KMS-11 (cell line): Measurements from ENCODE around the gene GNA12.

ENCODE experiments used
- H2AFZ ChIP-seq: fragments of 200-600 bp; sonication (generic); 2 replicates; pipeline ENCODE4 v1.6.1; 2016; ENCODE audit warnings: antibody characterized with exemption, mixed run types, low read depth
- H3K27ac ChIP-seq: fragments of 200-600 bp; sonication (generic); 2 replicates; pipeline ENCODE4 v1.6.1; 2016; ENCODE audit warnings: mild to moderate bottlenecking, mixed run types
- H3K27me3 ChIP-seq: fragments of 200-600 bp; sonication (generic); 2 replicates; pipeline ENCODE4 v1.6.1; 2017; ENCODE audit warnings: mild to moderate bottlenecking, low read depth, mixed run types, moderate library complexity; ENCODE audit not compliant: insufficient read depth
- H3K36me3 ChIP-seq: fragments of 200-600 bp; sonication (generic); 2 replicates; pipeline ENCODE4 v1.6.1; 2017; ENCODE audit warnings: mild to moderate bottlenecking, mixed run types; ENCODE audit not compliant: insufficient read depth
- H3K4me1 ChIP-seq: fragments of 200-600 bp; sonication (generic); 2 replicates; pipeline ENCODE4 v1.6.1; 2016; ENCODE audit warnings: mild to moderate bottlenecking, low read depth, mixed run types; ENCODE audit not compliant: poor library complexity, severe bottlenecking
- H3K4me2 ChIP-seq: fragments of 200-600 bp; sonication (generic); 2 replicates; pipeline ENCODE4 v1.7.0; 2016; ENCODE audit warnings: mild to moderate bottlenecking, mixed run types
- H3K4me3 ChIP-seq: fragments of 200-600 bp; sonication (generic); IDR thresholded peaks from 2 replicates; pipeline ENCODE4 v1.6.1; 2017; ENCODE audit warnings: low read depth, low read length, mixed read lengths; ENCODE audit not compliant: insufficient read depth
- H3K79me2 ChIP-seq: fragments of 200-600 bp; sonication (generic); 2 replicates; pipeline ENCODE4 v1.6.1; 2016; ENCODE audit warnings: low read depth, mixed run types; ENCODE audit not compliant: insufficient read depth
- H3K9ac ChIP-seq: fragments of 200-600 bp; sonication (generic); 2 replicates; pipeline ENCODE4 v1.6.1; 2016; ENCODE audit warnings: mild to moderate bottlenecking, mixed run types
- H4K20me1 ChIP-seq: fragments of 200-600 bp; sonication (generic); 2 replicates; pipeline ENCODE4 v1.6.1; 2016; ENCODE audit warnings: mild to moderate bottlenecking, mixed run types; ENCODE audit not compliant: insufficient read depth
- CTCF ChIP-seq: fragments of 200-600 bp; sonication (generic); conservative IDR thresholded peaks from 2 replicates; pipeline ENCODE4 v1.6.1; 2017; ENCODE audit warnings: low read depth, mild to moderate bottlenecking, antibody characterized with exemption, low read length, moderate library complexity, mixed read lengths

GNA12 gene

DNA sequence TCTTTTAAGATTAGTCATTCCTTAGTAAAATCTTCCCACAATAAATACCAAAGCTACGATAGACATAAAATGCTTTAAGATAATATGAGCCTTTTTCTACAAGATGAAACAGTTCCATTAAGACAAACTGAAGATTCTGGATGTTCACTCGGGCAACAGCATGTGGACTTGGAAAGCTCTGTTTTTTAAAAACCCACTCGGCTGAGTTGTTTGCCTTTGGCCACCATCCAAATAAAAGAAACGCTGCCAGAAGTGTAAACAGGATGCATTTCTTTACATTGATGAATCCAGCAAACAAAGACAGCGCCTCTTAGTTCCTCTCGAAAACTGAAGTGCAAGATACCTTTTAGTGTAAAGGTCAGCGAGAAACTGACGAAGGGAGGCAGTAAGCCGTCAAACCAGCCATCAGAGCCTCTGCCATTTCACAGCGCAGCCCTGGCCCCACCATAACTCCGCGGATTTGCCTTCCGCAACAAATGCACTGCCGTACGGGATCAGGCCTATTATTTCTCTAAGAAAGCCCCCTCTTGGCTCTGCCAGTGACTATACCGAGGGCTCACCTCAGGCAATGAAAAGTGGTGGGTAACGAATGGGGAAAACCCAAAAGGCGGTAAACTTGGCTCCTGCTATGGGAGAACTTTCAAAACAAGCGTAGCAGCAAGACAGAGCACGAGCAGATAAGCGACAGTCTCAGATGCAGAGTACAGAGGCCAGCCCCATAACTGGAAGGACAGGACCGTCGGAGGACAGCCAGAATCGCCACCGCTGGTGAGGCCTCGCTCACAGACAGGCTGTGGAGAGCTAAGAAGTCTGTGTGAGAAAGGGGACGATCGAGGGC lies 41.4 kb downstream of the GNA12 start:
- H4K20me1 ChIP-seq = no peaks in the 10 kb centered on the region; the same call in 1 of the 2 replicates
- H3K27me3 ChIP-seq = no peaks in the 10 kb centered on the region
- H3K79me2 ChIP-seq = peaks cover 55% of the 10 kb centered on the region; the same call in 1 of the 2 replicates
- peaks cover 20% of the 10 kb centered on the region for H3K4me1 ChIP-seq
- H3K27ac ChIP-seq = no peak overlapping the region
- no peak for TF ChIP-seq CTCF
- H3K4me3 ChIP-seq = no peak overlapping the region
- H3K9ac ChIP-seq = no peak overlapping the region
- no peak overlapping the region for H3K4me2 ChIP-seq
- no peaks in the 10 kb centered on the region for H3K36me3 ChIP-seq
- H2AFZ ChIP-seq = no peak overlapping the region

- Histone ChIP-seq H2AFZ (no peak overlapping the region), H3K4me1 (peaks cover 20% of the 10 kb centered on the region), H3K27ac (no peak overlapping the region), H3K4me3 (no peak overlapping the region), H3K36me3 (no peaks in the 10 kb centered on the region), H3K79me2 (peaks cover 56% of the 10 kb centered on the region; the same call in 1 of the 2 replicates), H3K27me3 (no peaks in the 10 kb centered on the region), H4K20me1 (no peaks in the 10 kb centered on the region; the same call in 1 of the 2 replicates), H3K9ac (no peak overlapping the region), H3K4me2 (no peak overlapping the region)
- no peak for TF ChIP-seq CTCF
Observed at GRCh38 chr7:2802101-2802500, 42.0 kb downstream of the GNA12 start.

DNA sequence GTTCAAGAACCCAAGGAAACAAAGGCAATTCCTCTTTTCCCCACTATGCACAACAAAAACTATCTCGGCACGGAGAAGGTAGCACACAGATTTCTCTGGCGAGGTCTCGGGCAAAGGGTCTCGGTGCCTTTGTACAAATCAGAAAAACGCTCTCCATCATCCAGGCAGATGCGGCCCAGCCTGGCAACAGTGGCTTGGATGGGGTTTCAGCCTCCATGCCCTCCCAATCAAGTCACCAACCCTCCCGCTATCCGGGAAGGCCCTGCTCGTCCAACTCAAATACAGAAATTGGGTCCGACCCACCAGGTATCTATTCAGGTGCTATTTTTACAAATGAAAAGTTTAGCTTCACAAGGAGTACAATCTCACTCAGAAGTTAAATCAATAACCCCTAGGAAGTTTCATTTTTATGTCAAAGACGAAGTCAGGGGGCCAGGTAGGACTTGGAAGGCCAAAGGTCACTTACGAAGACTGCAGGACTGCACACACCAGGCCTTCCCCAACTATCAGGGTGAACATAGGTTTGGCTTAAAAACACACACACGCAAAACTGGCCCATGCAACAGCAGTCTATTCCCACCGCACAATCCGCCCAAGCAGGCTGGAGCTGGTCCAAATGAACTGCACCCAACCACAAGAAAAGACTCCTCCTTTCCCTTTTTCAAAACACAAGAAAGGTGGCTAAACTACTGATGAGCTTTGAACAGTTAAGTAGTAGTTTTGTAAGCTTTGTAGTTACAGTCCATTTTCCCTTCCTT lies 43.0 kb downstream of the GNA12 start:
- no peak for TF ChIP-seq CTCF
- peaks cover 56% of the 10 kb centered on the region; the same call in 1 of the 2 replicates for H3K79me2 ChIP-seq
- H3K9ac ChIP-seq = no peak overlapping the region
- no peak overlapping the region for H3K4me2 ChIP-seq
- peaks cover 20% of the 10 kb centered on the region for H3K4me1 ChIP-seq
- no peaks in the 10 kb centered on the region for H3K27me3 ChIP-seq
- H3K36me3 ChIP-seq = no peaks in the 10 kb centered on the region
- H4K20me1 ChIP-seq = no peaks in the 10 kb centered on the region; the same call in 1 of the 2 replicates
- no peak overlapping the region for H3K4me3 ChIP-seq
- no peak overlapping the region for H2AFZ ChIP-seq
- no peak overlapping the region for H3K27ac ChIP-seq

DNA sequence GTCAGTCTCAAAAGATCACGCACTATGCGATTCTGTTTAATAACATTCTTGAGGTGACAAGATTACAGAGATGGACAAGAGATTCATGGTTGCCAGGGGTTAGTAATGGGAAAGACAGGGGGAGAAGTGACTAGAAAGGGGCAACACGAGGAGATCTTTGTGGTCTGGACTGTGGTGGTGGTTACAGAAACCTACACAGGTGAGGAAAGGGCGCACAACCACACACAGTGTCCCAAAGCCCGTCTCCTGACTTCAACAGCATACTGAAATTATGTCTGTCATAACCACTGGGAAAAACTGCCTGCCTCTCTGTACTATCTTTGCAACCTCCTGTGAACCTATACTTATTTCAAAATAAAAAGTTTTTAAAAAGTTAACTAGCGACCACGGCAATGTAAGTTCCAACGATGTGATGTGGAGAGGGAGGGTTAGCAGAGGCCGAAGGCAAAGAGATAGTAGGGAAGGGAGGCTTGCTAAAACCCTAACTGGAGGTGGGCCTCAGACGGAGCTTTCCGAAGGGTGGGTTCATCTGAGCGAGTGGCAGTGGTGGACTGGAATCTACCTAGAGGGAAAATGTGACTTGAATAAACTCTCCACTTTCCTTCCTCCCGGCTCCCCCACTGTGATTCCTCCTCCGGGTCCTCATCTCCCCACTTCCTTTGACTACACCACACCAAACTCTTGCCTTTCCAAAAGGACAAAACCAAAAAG lies 43.7 kb downstream of the GNA12 start:
- H3K79me2 ChIP-seq = peaks cover 56% of the 10 kb centered on the region; the same call in 1 of the 2 replicates
- H2AFZ ChIP-seq = no peak overlapping the region
- no peaks in the 10 kb centered on the region; the same call in 1 of the 2 replicates for H4K20me1 ChIP-seq
- H3K4me2 ChIP-seq = no peak overlapping the region
- H3K36me3 ChIP-seq = no peaks in the 10 kb centered on the region
- no peak for TF ChIP-seq CTCF
- H3K9ac ChIP-seq = no peak overlapping the region
- H3K27me3 ChIP-seq = no peaks in the 10 kb centered on the region
- peaks cover 20% of the 10 kb centered on the region for H3K4me1 ChIP-seq
- H3K4me3 ChIP-seq = no peak overlapping the region
- H3K27ac ChIP-seq = no peak overlapping the region
